ENCODE measurements around the gene PISD. TPM values are rescaled to one million over a fixed set of nuclear protein-coding genes. Genes with fewer than 3 reads are reported as not detected.

The PISD gene
- total RNA-seq, 2 donors from 2014 or later, result 39.1 to 43.4 TPM

- no peaks in the 10 kb centered on the region for H3K27me3 Mint-ChIP-seq (ENCODE audit: insufficient read depth)
- WGBS, 2 experiments (ENCODE audit: insufficient coverage in 1 of 2, insufficient read length in 1 of 2), result 93 to 100% methylated on average over 1 of the region's 1 CpG
- no peak overlapping the region for H3K27ac ChIP-seq (ENCODE audit: low read depth, low read length)
- H3K9ac ChIP-seq (ENCODE audit: extremely low read depth, low read length, poor library complexity, severe bottlenecking), result no peak overlapping the region
- H3K4me1 Mint-ChIP-seq, result peaks cover 25% of the 10 kb centered on the region
- H3K36me3 ChIP-seq (ENCODE audit: control insufficient read depth, insufficient read depth, low read length), result peaks cover 39% of the 10 kb centered on the region
- H3K4me3 ChIP-seq (ENCODE audit: low read length), result no peak overlapping the region
- no peak overlapping the region for H3K4me3 Mint-ChIP-seq
- H3K9me3 Mint-ChIP-seq, result no peaks in the 10 kb centered on the region
- peaks cover 23% of the 10 kb centered on the region for H3K36me3 Mint-ChIP-seq (ENCODE audit: low read depth)
- H3K4me1 ChIP-seq (ENCODE audit: control insufficient read depth, insufficient read depth, low read length), result peaks cover 21% of the 10 kb centered on the region
- H3K27me3 ChIP-seq (ENCODE audit: control insufficient read depth, insufficient read depth, low read length, poor library complexity, severe bottlenecking), result no peaks in the 10 kb centered on the region
- no peaks in the 10 kb centered on the region for H3K9me3 ChIP-seq (ENCODE audit: control insufficient read depth, low read length)
- TF ChIP-seq, protein P1, sequence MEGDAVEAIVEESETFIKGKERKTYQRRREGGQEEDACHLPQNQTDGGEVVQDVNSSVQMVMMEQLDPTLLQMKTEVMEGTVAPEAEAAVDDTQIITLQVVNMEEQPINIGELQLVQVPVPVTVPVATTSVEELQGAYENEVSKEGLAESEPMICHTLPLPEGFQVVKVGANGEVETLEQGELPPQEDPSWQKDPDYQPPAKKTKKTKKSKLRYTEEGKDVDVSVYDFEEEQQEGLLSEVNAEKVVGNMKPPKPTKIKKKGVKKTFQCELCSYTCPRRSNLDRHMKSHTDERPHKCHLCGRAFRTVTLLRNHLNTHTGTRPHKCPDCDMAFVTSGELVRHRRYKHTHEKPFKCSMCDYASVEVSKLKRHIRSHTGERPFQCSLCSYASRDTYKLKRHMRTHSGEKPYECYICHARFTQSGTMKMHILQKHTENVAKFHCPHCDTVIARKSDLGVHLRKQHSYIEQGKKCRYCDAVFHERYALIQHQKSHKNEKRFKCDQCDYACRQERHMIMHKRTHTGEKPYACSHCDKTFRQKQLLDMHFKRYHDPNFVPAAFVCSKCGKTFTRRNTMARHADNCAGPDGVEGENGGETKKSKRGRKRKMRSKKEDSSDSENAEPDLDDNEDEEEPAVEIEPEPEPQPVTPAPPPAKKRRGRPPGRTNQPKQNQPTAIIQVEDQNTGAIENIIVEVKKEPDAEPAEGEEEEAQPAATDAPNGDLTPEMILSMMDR (conservative IDR thresholded peaks at IDR 0.05), result no peak
- no peak for DNase-seq
- H3K27ac Mint-ChIP-seq, result no peak overlapping the region
Observed at GRCh38 chr22:31622980-31623379, 39.0 kb downstream of the PISD start.

DNA sequence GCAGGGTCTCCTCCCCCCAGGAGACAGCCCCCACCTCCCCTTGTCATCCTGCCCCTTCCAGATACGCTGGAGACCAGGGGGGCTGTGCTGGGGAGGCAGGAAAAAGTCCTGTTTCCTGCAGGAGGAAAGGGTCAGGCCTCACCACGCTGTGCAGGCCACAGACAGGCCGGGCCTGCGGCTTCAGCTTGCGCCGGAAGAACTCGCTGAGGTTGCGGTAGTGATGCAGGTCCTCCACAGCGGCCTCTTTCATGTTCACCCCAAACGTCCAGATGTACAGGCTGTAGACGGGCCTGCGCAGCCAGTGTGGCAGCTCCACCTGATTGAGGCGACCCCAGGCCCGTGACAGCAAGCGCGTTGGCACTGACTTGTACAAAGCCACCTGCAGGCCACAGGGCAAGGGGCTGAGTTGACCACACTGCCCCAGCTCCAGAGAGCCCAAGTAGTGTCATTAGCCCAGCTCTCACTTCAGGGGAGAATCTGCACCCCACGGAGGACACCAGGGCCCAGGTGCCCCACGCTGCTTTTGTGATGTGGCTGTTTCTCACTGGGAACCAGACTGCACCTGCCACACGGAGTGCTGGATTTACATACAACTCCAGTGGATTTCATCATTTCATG, 40.4 kb downstream of the PISD start:
- H3K27ac Mint-ChIP-seq, result peak overlapping the region; percentile 48
- no peak for DNase-seq
- Histone ChIP-seq H3K9me3 (ENCODE audit: control insufficient read depth, low read length) (no peaks in the 10 kb centered on the region), H3K27me3 (ENCODE audit: control insufficient read depth, insufficient read depth, low read length, poor library complexity, severe bottlenecking) (no peaks in the 10 kb centered on the region), H3K4me3 (ENCODE audit: low read length) (no peak overlapping the region), H3K9ac (ENCODE audit: extremely low read depth, low read length, poor library complexity, severe bottlenecking) (no peak overlapping the region), H3K4me1 (ENCODE audit: control insufficient read depth, insufficient read depth, low read length) (peaks cover 13% of the 10 kb centered on the region), H3K27ac (ENCODE audit: low read depth, low read length) (no peak overlapping the region), H3K36me3 (ENCODE audit: control insufficient read depth, insufficient read depth, low read length) (peaks cover 40% of the 10 kb centered on the region)
- peaks cover 19% of the 10 kb centered on the region for H3K4me1 Mint-ChIP-seq
- H3K27me3 Mint-ChIP-seq (ENCODE audit: insufficient read depth), result no peaks in the 10 kb centered on the region
- WGBS, 2 experiments (ENCODE audit: insufficient coverage in 1 of 2, insufficient read length in 1 of 2), result 93 to 97% methylated on average over 18 to 19 of the region's 19 CpGs
- TF ChIP-seq, protein P1 (conservative IDR thresholded peaks at IDR 0.05), result no peak
- peaks cover 31% of the 10 kb centered on the region for H3K36me3 Mint-ChIP-seq (ENCODE audit: low read depth)
- no peaks in the 10 kb centered on the region for H3K9me3 Mint-ChIP-seq
- H3K4me3 Mint-ChIP-seq, result no peak overlapping the region

DNA sequence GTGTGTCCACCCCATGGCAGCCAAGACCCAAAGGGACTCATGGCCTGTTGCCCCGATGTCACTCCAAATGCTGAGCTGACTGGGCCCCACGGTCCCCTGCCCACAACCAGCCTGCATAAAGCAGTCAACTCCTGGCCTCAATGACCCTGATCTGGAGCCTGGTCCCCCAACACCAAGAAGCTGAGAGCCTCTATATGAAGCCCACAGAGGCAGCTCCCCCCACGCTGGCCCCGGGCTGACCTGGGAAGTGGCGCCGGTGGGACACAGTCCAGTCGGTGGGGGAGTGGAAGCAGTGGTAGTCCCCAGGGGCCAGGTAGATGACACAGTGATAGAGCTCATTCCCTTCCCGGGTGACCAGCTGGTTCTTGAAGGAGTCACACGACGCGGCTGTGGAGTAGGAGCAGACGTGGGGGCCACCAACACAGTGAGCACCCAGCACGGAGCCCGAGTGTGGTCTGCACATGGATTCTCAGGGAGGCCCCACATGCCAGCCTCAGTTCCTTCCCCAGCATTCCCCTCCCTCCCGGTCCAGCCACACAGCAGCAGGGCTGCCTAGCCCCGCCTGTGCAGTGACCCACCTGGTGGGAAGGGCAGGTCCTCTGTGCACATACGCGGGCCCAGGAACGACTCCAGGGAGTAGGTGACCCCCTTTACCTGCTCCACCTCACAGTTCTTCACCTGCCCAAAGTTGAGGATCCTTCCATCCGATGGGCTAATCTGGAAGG, 41.1 kb downstream of the PISD start:
- Histone ChIP-seq H3K27me3 (ENCODE audit: control insufficient read depth, insufficient read depth, low read length, poor library complexity, severe bottlenecking) (no peaks in the 10 kb centered on the region), H3K9me3 (ENCODE audit: control insufficient read depth, low read length) (no peaks in the 10 kb centered on the region), H3K9ac (ENCODE audit: extremely low read depth, low read length, poor library complexity, severe bottlenecking) (no peak overlapping the region), H3K4me3 (ENCODE audit: low read length) (no peak overlapping the region), H3K36me3 (ENCODE audit: control insufficient read depth, insufficient read depth, low read length) (peaks cover 40% of the 10 kb centered on the region), H3K27ac (ENCODE audit: low read depth, low read length) (no peak overlapping the region), H3K4me1 (ENCODE audit: control insufficient read depth, insufficient read depth, low read length) (peaks cover 8% of the 10 kb centered on the region)
- H3K36me3 Mint-ChIP-seq (ENCODE audit: low read depth), result peaks cover 31% of the 10 kb centered on the region
- TF ChIP-seq, protein P1 (conservative IDR thresholded peaks at IDR 0.05), result no peak
- no peak overlapping the region for H3K27ac Mint-ChIP-seq
- H3K9me3 Mint-ChIP-seq, result no peaks in the 10 kb centered on the region
- no peak overlapping the region for H3K4me3 Mint-ChIP-seq
- H3K4me1 Mint-ChIP-seq, result peaks cover 12% of the 10 kb centered on the region
- 95 to 98% methylated on average over 12 to 20 of the region's 20 CpGs for WGBS, 2 experiments (ENCODE audit: insufficient coverage in 1 of 2, insufficient read length in 1 of 2)
- no peaks in the 10 kb centered on the region for H3K27me3 Mint-ChIP-seq (ENCODE audit: insufficient read depth)
- DNase-seq, result no peak
